ENCODE data around the gene TTLL13.

- no peak for TF ChIP-seq CTCF (conservative IDR thresholded peaks at IDR 0.05 in 1 of 2, IDR thresholded peaks at IDR 0.05 in 1 of 2; ENCODE audit: low read depth in 1 of 2, low read length in 2 of 2)
- TF ChIP-seq EZH2 (IDR thresholded peaks at IDR 0.05; ENCODE audit: low read length, missing control alignments): no peak
Observed at GRCh38 chr15:90240856-90241255, 8.5 kb upstream of the TTLL13 start.
